HG03095 (cell line): ENCODE measurements around the gene DRAXIN.

Source experiments
- ATAC-seq: cut with Tn5 transposase; IDR thresholded peaks from one replicate; pipeline ENCODE4 v1.9.1; 2021; ENCODE audit warnings: moderate library complexity; ENCODE audit not compliant: unreplicated experiment

The DRAXIN gene

DNA sequence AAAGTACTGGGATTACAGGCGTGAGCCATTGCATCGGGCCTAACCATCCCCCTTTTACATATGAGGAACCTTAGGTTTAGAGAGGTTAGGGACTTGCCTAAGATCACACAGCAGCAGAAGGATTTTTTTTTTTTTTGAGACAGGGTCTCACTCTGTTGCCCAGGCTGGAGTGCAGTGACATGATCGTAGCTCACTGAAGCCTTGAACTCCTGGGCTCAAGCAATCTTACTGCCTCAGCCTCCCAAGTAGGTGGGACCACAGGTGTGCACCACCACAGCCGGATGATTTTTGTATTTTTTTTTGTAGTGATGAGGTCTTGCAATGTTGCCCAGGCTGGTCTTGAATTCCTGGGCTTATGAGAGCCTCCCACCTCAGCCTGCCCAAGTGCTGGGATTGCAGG, 68.3 kb downstream of the DRAXIN start:
- ATAC-seq: no peak

DNA sequence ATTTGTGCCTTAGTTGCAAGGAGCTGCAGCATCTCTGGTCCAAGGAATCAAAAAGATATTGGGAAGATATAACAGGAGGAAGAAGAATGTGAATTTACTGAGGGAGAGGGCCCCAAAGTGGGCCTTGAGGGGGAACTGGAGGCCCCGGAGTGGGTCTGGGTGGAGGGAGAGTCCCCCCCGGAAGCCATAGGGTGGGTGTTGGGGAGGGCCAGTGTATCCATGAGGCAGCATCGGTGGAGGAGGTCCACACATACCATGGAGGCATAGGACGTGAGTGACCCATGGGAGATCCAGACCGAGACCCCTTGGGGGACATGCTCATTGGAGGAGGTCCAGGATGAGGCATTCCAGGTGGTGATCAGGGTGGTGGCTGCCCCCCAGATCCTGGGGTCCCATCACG, 69.8 kb downstream of the DRAXIN start:
- ATAC-seq: no peak

DNA sequence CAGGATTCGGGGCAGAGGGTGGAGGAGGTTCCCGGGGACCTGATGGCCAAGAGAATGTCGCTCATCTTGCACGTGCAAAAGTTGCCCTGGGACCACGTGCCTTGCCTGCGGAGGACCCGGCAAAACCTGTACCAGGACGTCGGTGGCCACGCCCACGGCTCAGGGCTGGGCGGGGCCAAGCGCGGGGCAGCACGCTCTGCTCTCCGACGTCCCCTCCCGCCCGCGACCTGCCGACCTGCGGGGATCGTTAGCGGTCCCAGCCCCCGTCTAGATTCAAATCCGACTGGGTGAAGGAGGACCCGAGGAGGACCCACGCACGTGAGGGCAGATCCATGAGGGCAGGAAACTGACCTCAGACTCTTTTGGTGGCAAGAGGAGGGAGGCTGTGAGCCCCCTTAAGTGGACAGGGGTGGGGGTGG, 70.5 kb downstream of the DRAXIN start, which contains the start of gene C1orf167:
C1orf167 (plus strand) TSS at position 206 of the 419 bp plus-strand sequence. CDS start 2,208 bp downstream, outside the sequence.
- ATAC-seq: no peak

DNA sequence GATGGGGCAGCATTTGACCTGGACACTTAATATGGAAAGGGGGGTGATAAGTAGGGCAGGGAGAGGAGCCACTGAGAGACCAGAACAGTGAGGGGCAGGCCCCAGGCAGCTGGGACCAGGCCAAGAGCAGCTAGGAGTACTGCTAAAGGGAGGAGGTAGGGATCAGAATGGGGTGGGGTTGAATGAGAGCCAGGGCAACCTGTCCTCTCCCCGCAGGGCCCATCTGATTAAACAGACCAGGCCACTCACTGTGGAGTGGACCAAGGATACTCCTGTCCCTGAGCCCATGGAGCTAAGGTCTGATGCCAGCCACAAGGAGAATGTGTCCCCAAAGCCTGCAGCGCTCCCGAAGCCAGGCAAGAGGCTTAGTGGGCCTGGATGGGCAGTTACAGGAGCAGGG, 72.6 kb downstream of the DRAXIN start:
- ATAC-seq: no peak

DNA sequence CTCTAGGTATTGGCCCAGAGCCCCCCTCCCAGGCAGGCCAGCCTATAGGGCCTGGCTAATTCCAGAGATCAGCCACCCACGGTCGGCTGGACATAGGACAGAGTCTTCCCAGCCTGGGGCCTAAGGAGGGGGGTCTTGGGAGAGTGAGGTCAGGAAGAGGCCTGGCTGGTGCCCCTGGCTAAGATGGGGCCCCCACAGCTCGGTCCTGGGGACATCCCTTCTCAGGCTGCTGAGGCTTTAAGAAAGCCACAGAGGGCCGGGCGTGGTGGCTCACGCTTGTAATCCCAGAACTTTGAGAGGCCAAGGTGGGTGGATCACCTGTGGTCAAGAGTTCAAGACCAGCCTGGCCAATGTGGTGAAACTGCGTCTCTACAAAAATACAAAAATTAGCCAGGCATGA, 73.0 kb downstream of the DRAXIN start:
- no peak for ATAC-seq

DNA sequence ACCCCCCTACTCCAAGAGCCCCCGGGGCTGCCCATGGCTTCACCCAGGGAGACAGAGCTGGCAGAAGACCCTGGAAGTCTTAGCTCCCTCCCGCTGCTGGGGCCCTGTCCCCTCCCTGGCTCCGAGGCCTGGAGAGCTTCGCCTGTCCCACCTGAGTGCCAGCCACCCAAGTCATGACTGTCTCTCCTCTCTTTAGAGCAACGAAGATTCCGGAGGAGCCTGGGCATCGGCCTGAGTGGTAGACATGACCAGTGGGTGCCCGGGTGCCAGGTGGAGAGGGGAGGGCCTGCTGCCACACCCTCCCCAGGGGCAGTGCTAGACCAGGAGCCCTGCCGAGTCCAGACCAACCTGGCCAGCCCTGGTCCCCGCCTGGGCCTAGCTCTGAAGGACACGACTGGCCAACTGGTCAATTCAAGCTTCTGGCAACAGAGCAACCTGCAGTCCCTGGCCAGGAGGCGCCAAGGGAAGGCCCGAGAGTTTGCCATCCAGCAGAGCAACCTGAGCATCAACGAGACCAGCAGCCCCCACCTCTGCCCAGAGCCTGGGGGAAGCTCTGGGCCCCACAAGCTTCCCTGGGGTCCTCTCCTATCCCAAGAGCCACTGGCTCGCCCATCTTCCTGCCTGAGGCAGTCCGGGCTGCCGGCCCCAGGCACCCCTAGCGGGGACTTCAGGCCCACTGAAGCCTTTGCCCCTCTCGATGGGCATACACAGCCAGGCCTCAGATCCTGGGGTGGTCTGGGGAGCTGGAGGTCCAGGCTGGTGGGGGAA, 74.3 kb downstream of the DRAXIN start:
- ATAC-seq: no peak

DNA sequence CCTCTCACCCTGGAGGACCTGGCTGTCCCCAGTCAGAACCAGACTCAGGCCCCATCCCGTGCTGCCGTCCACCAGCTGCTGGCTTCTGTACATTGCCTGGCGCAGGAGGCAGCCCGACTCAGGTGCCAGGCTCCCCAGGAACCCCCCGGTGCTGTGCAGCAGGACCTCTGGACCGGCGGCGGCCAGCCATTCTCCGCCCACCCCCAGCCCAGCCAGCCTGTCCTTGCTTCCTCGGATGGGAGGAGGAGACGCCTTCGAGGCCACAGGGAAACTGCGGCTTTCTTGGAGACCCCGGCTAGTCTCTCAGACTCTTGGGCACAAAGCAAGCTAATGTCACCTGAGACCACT, 74.9 kb downstream of the DRAXIN start:
- no peak for ATAC-seq

DNA sequence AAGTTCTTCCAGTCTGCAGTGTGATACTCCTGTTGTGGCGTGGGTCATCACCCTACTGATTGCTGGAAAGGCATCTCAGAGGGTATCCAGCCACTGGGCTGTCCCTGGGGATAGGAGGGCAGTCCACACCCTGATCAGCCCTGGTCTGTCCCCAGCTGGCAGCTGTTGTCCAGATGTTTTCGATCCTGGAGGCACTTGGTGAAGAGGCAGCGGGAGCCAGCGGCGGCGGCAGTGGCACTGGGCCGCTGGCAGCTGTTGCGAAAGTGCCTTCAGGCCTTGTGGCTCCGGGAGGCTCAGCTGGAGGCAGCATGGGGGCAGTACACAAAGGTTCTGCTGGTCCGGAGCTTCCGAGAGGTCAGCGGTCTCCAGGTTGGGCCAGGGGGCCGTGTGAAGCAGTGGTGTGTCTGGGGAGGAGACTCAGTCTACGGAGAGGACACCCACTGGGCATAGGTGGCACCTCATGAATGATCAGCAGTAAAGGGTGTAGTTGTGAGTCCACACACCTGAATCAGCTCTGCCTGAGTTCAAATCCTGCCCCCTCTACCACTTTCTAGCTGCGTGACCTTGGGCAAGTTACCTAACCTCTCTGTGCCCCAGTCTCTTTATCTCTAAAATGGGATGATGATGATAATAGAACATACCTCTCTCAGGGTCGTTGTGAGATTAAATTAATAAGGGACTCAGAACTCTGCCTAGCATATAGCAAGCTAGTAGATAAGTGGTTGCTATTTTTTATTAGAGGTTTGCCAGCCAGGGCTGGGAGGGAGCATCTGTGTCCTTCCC, 76.6 kb downstream of the DRAXIN start:
- no peak for ATAC-seq

DNA sequence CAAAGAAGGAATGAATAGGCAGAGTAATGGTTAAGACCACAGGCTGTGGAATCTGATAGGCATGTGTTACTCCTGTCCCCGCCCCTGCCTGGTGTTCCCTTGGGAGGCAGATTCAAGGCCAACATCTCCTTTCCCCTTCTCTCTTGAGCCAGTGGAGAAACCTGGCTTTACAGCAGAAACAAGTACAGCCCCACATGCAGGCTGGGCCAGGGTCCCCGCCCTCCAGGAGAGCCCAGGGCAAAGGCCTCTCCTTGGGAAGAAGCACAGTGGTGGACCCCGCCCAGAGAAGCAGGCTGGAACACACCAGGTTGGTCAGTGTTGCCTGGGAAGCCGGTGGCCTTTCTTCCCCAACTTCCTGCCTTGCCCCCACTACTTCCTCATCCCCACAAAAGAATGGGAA, 77.3 kb downstream of the DRAXIN start:
- no peak for ATAC-seq

DNA sequence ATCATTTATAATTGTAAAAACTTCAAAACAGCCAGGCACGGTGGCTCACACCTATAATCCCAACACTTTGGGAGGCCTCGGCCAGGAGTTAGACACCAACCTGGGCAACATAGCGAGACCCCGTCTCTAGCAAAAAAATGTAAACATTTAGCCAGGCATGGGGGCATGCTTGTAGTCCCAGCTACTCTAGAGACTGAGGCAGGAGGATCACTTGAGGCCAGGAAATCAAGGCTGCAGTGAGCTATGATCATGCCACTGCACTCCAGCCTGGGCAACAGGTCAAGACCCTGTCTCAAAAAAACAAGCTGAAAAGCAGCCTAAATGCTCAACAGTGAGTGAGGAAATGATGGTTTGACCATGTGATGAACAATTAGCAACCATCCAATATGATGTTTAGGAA, 77.8 kb downstream of the DRAXIN start:
- no peak for ATAC-seq

DNA sequence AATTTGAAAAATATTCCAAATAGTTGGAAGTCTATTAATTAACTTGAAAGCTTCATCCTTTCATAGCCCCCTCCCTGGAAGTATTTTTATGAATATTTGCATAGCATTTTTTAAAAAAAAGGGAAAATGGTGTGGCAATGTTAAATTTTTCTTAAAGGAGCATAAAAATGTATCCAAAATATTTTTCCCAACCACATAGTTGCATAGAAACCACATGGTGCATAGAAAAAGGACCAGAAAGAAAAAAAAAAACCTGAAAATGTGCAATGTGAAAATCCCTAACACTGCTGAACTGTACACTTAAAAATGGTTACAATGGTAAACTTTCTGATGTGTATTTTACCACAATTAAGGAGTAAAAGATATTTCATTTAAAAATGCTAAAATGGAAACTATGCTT, 78.5 kb downstream of the DRAXIN start:
- no peak for ATAC-seq

DNA sequence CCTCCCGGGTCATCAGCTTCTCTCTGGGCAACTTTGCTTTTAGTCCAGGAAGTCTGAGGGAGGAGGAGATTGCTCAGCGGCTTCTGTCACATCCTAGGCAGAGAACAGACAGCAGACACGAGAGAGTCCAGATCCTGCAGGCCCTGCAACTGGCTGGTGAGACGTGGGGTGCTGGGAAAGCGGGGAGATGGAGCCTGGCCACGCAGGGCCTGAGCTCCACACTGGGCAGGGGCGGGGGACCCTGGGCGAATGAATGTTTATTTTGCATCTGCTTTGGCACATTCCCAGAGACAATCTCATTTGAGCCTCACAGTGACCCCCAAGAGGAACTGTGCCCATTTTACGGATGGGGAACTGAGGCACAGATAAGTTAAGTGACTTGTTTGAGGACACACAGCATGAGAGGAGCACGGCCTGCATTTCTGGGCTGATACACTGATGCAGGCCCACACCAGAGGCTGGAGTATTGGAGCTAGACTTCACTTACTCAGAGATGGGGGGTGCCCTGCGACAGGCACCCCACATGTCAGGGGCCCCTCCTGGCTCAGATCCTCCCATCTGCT, 80.1 kb downstream of the DRAXIN start:
- no peak for ATAC-seq

DNA sequence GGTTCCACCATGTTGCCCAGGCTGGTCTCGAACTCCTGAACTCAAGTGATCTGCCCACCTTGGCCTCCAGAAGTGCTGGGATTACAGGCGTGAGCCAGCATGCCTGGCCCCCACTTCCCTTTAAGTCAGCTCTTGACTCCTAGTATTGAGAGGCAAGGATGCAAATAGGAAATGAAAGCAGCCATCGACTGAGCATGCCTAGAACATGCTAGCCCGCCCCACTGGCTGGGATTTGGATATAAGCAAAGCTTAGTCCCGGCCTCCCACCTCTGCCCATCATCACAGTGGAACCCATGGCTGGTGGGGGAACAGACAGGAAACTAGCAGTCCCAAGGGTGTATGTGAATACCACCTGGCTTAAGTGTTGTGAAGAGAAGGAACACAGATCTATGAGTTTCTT, 80.9 kb downstream of the DRAXIN start:
- no peak for ATAC-seq

DNA sequence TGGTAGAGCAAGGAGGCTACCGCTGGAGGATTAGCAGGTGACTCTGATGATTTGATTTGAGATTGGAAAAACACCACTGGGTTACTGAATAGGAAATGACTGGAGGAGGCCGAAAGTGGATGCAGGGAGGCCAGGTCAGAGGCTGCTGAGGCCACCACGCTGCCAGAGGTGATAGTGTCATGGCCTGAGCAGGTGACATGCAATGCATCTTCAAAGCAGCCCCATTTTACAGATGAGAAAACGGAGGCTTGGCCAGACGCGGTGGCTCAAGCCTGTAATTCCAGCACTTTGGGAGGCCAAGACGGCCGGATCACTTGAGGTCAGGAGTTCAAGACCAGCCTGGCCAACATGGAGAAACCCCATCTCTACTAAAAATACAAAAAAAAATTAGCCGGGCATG, 83.2 kb downstream of the DRAXIN start:
- ATAC-seq: no peak
